Measurements from ENCODE around the gene MAMLD1. TPM values are rescaled to one million over a fixed set of nuclear protein-coding genes. Genes with fewer than 3 reads are reported as not detected.

Gene MAMLD1
- total and polyA plus RNA-seq, 9 of the 15 experiments (the other 6 are each of a cell fraction or from before 2014, with no cell fraction given) = 0.12 to 0.18 TPM; not detected in 7

GRCh38 chrX:150324035-150324728, 38.9 kb upstream of the MAMLD1 start:
- 4% methylated on average over 4 of the region's 4 CpGs for WGBS (ENCODE audit: insufficient coverage, low coverage, missing lambda C conversion rate)
- FAIRE-seq = no peak
- CTCF ChIA-PET (ENCODE audit: low intra/inter-chr PET ratio) = no interaction called here
- intact Hi-C loops (cut with micrococcal nuclease) (no loop called here), in situ Hi-C loops (cut with MboI) (no loop called here)
- no peak for ATAC-seq
- Histone ChIP-seq H3K4me2 (ENCODE audit: insufficient read depth, low read length) (no peak overlapping the region), H3K9me3 (replicated peaks; ENCODE audit: control insufficient read depth, insufficient read depth, low read depth, low read length) (no peaks in the 10 kb centered on the region), H3K9me1 (ENCODE audit: control insufficient read depth, insufficient read depth, low read length) (no peaks in the 10 kb centered on the region), H3K4me1 (replicated peaks in 1 of 2; ENCODE audit: control insufficient read depth in 2 of 2, insufficient read depth in 2 of 2, low read length in 2 of 2) (no peaks in the 10 kb centered on the region), H2AFZ (ENCODE audit: low read depth, low read length) (no peak overlapping the region), H3K36me3 (ENCODE audit: control insufficient read depth, insufficient read depth, low read length) (no peaks in the 10 kb centered on the region), H4K20me1 (replicated peaks; ENCODE audit: control insufficient read depth, insufficient read depth, low read length) (no peaks in the 10 kb centered on the region), H3K4me3 (no peak overlapping the region), H3K27ac (ENCODE audit: extremely low read depth, low read depth, low read length) (no peak overlapping the region), H3K9ac (ENCODE audit: insufficient read depth in 1 of 2, low read depth in 2 of 2, low read length in 2 of 2) (no peak overlapping the region), H3K79me2 (ENCODE audit: control insufficient read depth, insufficient read depth, low read length) (no peaks in the 10 kb centered on the region), H3K27me3 (ENCODE audit: control insufficient read depth in 2 of 2, insufficient read depth in 2 of 2, low read length in 2 of 2) (peaks cover 0 to under 1% of the 10 kb centered on the region in 2 experiments; a peak in 1 of 5 replicates)
- DNase-seq (ENCODE audit: extremely low read depth in 1 of 4, low spot score in 3 of 4) = peak in 1 of 4 experiments; percentile 3
- BruUV-seq (replicated peaks) = no TSS peak
- TF ChIP-seq ZNF282 (CRISPR knock-in tag; IDR thresholded peaks at IDR 0.05) (no peak), ATF3 (IDR thresholded peaks at IDR 0.05) (peak; percentile 77), ATF3 (CRISPR knock-in tag; conservative IDR thresholded peaks at IDR 0.05) (no peak), ZSCAN29 (IDR thresholded peaks at IDR 0.05) (no peak), JUN (IDR thresholded peaks at IDR 0.05; ENCODE audit: borderline replicate concordance, low read depth, low read length) (peak; percentile 54; the same call in 1 of the 2 replicates), JUN (CRISPR knock-in tag; IDR thresholded peaks at IDR 0.05; ENCODE audit: borderline replicate concordance) (no peak), ZBTB9 (CRISPR knock-in tag; IDR thresholded peaks at IDR 0.05) (no peak), FOSL1 (tag; conservative IDR thresholded peaks at IDR 0.05) (peak; percentile 72), JUND (IDR thresholded peaks at IDR 0.05; ENCODE audit: borderline replicate concordance, low read depth, low read length) (peak; percentile 75; the same call in 1 of the 2 replicates), JUND (tag; IDR thresholded peaks at IDR 0.05; ENCODE audit: borderline replicate concordance, low read depth, low read length) (peak; percentile 71; the same call in 1 of the 3 replicates), SETDB1 (IDR thresholded peaks at IDR 0.05; ENCODE audit: low read length) (no peak), MYC (IDR thresholded peaks at IDR 0.05; ENCODE audit: low read depth, low read length) (no peak), MYC (CRISPR knock-in tag; IDR thresholded peaks at IDR 0.05; ENCODE audit: borderline replicate concordance, low read depth) (no peak), FOXP1 (CRISPR knock-in tag; IDR thresholded peaks at IDR 0.05) (no peak)
- POLR2A ChIA-PET = no interaction called here

Data from K562 (cell line).